ENCODE data around the gene GOLM1. TPM values are rescaled to one million over a fixed set of nuclear protein-coding genes. Genes with fewer than 3 reads are reported as not detected.

The GOLM1 gene
- total and polyA plus RNA-seq, 8 donors = 20.2 to 76.7 (median 34.0) TPM

- Histone ChIP-seq H3K4me1 (no peaks in the 10 kb centered on the region), H3K27me3 (no peaks in the 10 kb centered on the region), H3K4me3 (no peak overlapping the region), H3K9me3 (no peaks in the 10 kb centered on the region), H3K27ac (no peak overlapping the region), H3K36me3 (peaks cover 0 to 42% (median 0%) of the 10 kb centered on the region in 3 donors)
- intact Hi-C loops (cut with DNase I) = no loop called here
- no peak for TF ChIP-seq CTCF (IDR thresholded peaks at IDR 0.05)
- ATAC-seq = no peak
- 88 to 93% methylated on average over 4 of the region's 4 CpGs for WGBS, 2 donors
- FAIRE-seq = no peak
- no peak for DNase-seq
Observed at GRCh38 chr9:85978496-85978895, 120.9 kb downstream of the GOLM1 start.

Other genes starting within 250 kb of the GOLM1 start
- 10 to 100 TPM; 10.3 to 13.8 (median 11.5) TPM for gene NAA35, start 158.4 kb downstream of the GOLM1 start, total RNA-seq
- 1 to 10 TPM; 4.1 to 6.6 TPM for gene NAA35, start 158.4 kb downstream of the GOLM1 start, polyA plus RNA-seq
- under 1 TPM in 3 of 6 donors, not detected in 3; 0.12 to 0.14 (median 0.13) TPM for gene C9orf153, start 160.1 kb upstream of the GOLM1 start, total RNA-seq
- under 1 TPM in 1 of 2 donors, not detected in 1; 0.42 TPM for gene C9orf153, start 160.1 kb upstream of the GOLM1 start, polyA plus RNA-seq
- 10 to 100 TPM in 4 of 6 donors, 1 to 10 TPM in 2; 8.6 to 17.3 (median 10.9) TPM for gene ISCA1, start 183.0 kb upstream of the GOLM1 start, total RNA-seq
- gene ISCA1, start 183.0 kb upstream of the GOLM1 start, polyA plus RNA-seq = 10 to 100 TPM in 1 of 2 donors, 1 to 10 TPM in 1; 9.0 to 26.5 TPM